ENCODE measurements around the gene CSNK1G1. TPM values are rescaled to one million over a fixed set of nuclear protein-coding genes. Genes with fewer than 3 reads are reported as not detected.
A peak's percentile ranks its signal among the peaks of the same experiment; 100 is the strongest.

Gene CSNK1G1
- total RNA-seq, 1 donor from 2014 or later = 19.8 TPM

- intact Hi-C loops (cut with DNase I) = no loop called here
- ATAC-seq = no peak
- no peak overlapping the region for H3K27ac ChIP-seq
- TF ChIP-seq, protein P1, sequence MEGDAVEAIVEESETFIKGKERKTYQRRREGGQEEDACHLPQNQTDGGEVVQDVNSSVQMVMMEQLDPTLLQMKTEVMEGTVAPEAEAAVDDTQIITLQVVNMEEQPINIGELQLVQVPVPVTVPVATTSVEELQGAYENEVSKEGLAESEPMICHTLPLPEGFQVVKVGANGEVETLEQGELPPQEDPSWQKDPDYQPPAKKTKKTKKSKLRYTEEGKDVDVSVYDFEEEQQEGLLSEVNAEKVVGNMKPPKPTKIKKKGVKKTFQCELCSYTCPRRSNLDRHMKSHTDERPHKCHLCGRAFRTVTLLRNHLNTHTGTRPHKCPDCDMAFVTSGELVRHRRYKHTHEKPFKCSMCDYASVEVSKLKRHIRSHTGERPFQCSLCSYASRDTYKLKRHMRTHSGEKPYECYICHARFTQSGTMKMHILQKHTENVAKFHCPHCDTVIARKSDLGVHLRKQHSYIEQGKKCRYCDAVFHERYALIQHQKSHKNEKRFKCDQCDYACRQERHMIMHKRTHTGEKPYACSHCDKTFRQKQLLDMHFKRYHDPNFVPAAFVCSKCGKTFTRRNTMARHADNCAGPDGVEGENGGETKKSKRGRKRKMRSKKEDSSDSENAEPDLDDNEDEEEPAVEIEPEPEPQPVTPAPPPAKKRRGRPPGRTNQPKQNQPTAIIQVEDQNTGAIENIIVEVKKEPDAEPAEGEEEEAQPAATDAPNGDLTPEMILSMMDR (IDR thresholded peaks at IDR 0.05) = no peak
- H3K4me1 ChIP-seq = no peaks in the 10 kb centered on the region
- no peaks in the 10 kb centered on the region for H3K9me3 ChIP-seq
- H3K36me3 ChIP-seq = no peaks in the 10 kb centered on the region
- no peaks in the 10 kb centered on the region for H3K27me3 ChIP-seq (ENCODE audit: low read depth)
- no peak for DNase-seq
- H3K4me3 ChIP-seq = no peak overlapping the region
These were observed 122.7 kb downstream of the CSNK1G1 start for GRCh38 chr15:64233299-64233698.

GRCh38 chr15:64232400-64232799 is 123.6 kb downstream of the CSNK1G1 start:
- ATAC-seq (peak in 1 of 2 donors; percentile 70), DNase-seq (no peak)
- no peaks in the 10 kb centered on the region for H3K9me3 ChIP-seq
- no peaks in the 10 kb centered on the region for H3K4me1 ChIP-seq
- H3K36me3 ChIP-seq = no peaks in the 10 kb centered on the region
- intact Hi-C loops (cut with DNase I) = no loop called here
- H3K27ac ChIP-seq = no peak overlapping the region
- TF ChIP-seq, protein P1 (IDR thresholded peaks at IDR 0.05) = no peak
- no peak overlapping the region for H3K4me3 ChIP-seq
- H3K27me3 ChIP-seq (ENCODE audit: low read depth) = no peaks in the 10 kb centered on the region

GRCh38 chr15:64229129-64229724 is 126.7 kb downstream of the CSNK1G1 start:
- intact Hi-C loops (cut with DNase I) = no loop called here
- Histone ChIP-seq H3K36me3 (no peaks in the 10 kb centered on the region), H3K4me1 (peaks cover 7% of the 10 kb centered on the region), H3K27me3 (ENCODE audit: low read depth) (no peaks in the 10 kb centered on the region), H3K27ac (no peak overlapping the region), H3K4me3 (no peak overlapping the region), H3K9me3 (no peaks in the 10 kb centered on the region)
- TF ChIP-seq, protein P1 (IDR thresholded peaks at IDR 0.05) = no peak
- ATAC-seq (no peak), DNase-seq (no peak)

DNA sequence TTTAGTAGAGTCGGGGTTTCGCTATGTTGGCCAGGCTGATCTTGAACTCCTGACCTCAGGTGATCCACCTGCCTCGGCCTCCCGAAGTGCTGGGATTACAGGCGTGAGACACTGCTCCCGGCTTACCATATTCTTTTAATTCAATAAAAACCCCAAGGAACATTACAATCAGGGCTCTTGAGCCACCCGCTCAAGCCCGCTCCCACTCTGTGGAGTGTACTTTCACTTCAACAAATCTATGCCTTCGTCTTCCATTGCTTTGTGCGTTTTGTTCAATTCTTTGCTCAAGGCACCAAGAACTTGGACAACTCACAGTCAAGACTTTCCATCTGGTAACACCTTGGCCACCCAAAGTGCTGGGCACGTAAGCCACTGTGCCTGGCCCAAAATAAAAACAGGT is 130.2 kb downstream of the CSNK1G1 start:
- no peaks in the 10 kb centered on the region for H3K36me3 ChIP-seq
- intact Hi-C loops (cut with DNase I) = no loop called here
- DNase-seq (no peak), ATAC-seq (no peak)
- peaks cover 10% of the 10 kb centered on the region for H3K4me1 ChIP-seq
- H3K4me3 ChIP-seq = no peak overlapping the region
- TF ChIP-seq, protein P1 (IDR thresholded peaks at IDR 0.05) = no peak
- H3K9me3 ChIP-seq = no peaks in the 10 kb centered on the region
- no peaks in the 10 kb centered on the region for H3K27me3 ChIP-seq (ENCODE audit: low read depth)
- H3K27ac ChIP-seq = no peak overlapping the region

DNA sequence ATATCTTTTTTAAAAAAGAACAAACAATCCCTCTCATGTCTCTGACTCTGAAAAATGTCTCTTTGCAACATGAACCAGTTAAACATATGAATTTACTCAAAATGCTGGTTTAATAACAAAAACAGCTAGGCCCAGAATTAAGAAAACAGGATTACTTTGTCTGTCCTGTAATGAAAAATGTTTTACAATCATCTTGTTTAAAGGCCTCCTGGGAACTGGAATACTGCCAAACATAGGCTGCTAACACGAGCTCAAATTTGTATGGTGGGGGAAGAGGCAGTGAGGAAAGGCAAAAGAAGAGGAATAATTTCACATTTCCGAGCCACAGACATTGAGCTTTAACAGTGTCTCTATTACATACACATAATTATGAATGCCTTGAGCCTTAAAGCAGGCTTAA is 131.5 kb downstream of the CSNK1G1 start:
- no peak for DNase-seq
- no peak for ATAC-seq
- Histone ChIP-seq H3K9me3 (no peaks in the 10 kb centered on the region), H3K4me1 (peaks cover 10% of the 10 kb centered on the region), H3K27me3 (ENCODE audit: low read depth) (no peaks in the 10 kb centered on the region), H3K27ac (no peak overlapping the region), H3K4me3 (no peak overlapping the region), H3K36me3 (no peaks in the 10 kb centered on the region)
- intact Hi-C loops (cut with DNase I) = no loop called here
- TF ChIP-seq, protein P1 (IDR thresholded peaks at IDR 0.05) = no peak
